ENCODE results near the gene CPXM2.

CPXM2 gene

DNA sequence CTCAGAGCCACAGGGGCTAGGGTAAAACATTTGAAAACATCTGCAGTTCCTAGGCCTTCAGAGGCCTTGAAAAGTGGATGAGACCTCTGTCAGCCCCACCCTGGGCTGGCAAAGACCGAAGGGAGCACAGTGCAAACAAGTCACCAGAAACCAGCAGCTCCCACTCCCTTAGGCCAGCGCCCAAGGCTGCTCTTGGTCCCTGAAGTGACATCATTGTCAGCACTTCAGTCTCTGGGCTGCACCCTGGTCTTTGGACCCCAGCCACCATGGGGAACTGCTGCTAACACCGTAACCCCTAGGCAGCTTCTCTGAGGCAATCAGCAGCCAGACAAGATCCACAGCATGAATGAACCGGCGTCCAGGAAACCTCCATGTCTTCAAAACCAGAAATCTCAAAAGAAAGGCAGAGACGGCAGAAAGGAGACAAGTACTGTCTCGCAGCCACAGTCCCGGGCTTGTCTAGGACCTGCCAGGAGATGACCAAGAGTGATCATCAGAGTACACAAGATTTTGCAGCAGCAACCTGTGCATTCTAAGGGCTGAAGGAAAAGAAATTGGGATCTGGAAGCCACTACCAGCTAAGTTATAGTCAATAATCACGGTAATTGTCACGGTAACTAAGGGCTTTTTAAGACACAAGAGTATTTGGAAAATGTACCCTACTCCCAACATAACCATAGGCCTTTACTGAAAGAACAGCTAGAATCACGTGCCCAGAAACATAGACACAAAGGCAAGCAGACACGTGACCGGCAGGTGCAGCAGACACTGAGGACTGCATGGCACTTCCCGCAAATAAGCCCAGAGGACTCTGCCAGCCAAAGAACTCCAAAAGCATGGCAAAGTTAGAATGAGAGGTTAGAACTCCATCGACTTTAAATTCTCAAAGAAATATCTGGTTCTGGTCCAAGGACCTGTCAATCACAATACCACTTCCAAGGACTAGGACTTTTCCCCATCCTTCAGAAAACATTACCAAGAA is 23.3 kb downstream of the CPXM2 start:
- DNase-seq = no peak

DNA sequence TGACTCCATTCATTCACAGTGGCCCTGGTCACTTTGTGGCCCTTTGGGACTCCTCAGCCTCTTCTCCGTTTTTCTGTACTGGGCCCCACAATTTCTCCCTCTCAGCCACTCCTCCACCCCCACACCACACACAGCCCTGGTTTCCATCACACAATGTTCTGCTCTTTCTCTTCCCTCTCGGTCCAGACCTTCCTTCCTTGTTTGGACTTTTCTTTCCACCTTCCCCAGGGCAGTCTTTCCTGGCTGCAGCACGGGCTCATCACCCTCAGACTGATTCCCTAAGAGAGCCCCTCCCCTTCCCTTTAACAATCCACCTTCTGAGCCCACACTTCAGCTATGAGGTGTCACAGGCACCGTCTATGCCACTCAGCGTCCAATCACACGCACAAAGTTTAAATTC is 25.7 kb downstream of the CPXM2 start:
- no peak for DNase-seq

DNA sequence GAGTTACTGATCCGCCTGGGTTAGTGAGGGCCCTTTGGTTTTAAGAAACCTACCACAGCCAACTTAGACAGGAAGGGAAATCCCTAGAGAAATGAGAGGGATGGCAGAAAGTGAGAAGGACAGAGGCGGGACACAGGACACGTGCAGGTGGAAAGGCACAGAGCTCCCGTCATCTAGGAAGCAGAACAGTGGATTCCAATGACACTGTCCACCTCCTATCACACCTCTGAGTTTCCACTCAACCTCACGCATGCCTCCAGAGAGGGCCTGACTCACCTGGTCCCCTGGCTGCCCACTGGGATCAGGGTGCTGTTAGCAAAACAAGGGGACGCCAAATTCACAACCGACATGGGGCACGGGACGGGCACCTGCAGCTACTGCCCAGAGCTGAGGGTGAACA is 26.3 kb downstream of the CPXM2 start:
- no peak for DNase-seq

DNA sequence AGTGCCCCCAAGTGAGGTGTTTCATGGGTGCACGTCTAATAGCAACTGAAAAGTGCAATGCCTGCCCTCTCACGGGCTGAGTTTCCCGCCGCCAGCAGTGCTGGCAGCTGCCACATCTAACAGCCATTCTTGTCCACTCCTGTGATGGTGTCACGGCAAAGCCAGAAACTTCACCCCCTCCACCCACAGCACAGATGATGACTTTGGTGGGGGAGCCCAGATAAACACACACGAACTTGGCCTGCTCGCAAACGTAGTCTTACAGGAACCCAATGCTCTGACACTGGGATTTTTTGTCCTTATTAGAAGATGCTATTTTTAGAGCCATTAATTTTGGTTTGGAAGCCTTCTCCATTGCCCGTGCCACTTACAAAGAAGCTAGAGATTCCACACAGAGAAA is 26.7 kb downstream of the CPXM2 start:
- no peak for DNase-seq

DNA sequence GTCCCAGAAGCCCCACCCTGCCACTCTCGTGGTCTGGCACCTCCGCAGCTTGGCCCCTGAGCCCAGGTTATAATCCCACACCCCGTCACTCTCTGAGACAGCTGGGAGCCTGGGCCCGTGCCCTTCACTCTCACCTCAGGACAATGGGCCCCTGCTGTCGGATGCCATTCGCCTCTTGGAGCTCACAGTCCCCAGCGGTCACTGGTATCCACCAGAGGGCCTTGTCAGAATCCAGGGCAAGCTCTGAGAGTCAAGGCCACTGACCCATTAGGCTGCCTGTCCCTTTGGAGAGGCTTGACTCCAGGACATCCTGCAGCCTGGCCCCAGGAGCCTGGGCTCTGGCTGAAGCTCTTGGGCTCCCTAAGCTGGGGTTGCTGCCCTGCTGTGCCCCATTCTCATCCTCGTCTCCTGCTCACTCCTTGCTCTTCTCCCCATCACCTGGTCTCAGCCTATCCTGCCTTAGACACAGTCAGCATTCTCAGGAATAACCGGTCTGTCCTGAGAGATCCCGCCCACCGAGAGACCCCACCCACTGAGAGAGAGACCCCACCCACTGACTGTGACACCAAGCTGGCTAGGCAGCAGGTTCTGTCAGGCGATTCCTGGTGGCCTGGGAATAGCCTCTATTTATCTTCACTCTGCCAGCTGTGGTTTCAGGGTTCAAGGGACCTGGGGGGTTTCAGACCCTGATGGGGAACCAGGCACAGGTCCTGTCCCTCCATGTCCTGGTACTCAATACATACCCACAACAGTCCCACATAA is 27.7 kb downstream of the CPXM2 start:
- no peak for DNase-seq

DNA sequence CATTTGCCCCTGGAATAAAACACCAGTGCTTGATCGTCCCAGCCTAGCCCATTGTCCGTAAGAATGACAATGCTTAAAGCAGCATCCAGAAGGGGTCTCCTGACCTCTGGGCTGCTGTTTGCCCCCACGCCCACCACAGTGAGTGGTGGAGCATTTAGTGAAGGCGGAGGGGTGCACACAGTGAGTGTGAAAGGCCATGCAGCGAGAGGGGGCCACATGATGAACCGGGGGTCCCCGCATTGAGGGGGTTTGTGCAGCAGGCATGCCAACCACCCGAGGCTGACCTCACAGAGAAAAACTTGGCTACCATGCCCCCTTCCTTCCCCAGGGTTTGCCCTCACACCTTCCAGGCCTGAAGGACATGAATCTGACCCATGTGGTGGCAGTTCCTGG is 28.4 kb downstream of the CPXM2 start:
- no peak for DNase-seq

DNA sequence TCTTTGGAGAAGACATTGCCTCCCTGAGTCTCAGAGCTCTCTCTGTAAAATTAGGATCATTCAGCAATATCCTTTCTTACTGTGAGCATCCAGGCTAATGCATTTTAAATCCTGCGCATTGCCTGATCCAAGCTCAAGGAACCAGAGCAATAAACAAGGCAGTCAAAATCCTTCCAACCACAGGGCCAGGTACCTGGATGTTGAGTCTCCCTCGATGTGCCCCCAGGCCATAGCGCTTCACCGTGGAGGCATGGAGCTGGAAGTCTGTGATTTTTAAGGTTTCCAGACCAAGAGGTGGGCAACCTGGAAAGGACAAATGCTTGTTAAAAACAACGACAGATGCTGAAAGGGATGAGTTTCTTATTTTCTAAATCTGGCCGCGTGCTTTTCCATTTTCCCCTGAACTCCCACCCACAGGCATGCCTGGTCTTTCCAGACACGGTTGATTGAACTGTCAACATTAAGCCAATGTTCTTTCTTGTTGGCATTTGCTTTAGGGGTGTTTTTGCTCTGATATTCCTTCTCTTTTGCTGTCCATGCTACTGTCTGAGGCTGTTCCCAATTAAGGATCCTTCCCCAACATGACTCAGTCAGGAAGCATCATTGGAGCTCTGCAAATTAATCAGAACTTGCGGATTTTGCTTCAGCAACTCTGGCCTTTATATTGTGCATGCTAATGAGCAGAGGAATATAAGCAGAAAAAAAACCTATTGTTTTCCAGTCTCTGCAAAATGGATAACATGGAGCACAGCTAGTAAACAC is 29.0 kb downstream of the CPXM2 start:
- DNase-seq = no peak

DNA sequence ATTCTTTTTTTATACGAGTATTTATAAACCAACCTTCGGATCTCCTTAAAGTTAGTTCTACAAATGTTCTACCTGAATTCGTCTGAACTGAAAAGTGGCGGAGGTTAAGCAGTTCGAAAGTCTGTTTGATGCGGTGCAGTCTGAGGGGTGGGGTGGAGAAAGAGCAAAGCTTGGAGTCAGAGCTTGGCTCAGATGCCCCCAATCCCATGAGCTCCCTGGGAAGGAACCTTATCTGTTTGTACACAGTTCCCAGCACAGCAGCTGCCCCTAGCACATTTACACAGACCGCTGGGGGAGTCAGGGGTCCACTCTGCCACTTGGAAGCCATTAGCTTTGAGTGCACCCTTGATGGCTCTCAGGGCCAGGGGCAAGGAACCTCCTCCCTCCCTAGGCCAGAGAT is 30.8 kb downstream of the CPXM2 start:
- DNase-seq = no peak

DNA sequence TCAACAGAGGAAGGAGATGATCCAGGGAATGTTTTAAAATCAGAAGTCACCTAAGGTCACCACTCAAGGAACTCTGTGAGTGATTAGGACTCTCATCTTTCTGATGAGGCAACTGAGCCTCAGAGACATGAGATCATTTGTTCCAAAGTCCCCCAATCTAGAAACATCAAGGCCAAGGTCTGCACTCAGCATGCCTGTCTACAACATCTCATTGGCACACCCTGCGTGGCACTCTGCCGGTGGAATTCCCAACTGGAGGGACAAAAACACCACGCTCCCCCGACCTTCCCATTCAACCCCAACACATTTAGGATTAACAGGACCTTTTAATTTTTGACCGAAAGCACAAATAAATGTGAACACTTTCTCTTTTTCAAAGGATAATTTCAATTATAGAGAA is 31.4 kb downstream of the CPXM2 start:
- no peak for DNase-seq

DNA sequence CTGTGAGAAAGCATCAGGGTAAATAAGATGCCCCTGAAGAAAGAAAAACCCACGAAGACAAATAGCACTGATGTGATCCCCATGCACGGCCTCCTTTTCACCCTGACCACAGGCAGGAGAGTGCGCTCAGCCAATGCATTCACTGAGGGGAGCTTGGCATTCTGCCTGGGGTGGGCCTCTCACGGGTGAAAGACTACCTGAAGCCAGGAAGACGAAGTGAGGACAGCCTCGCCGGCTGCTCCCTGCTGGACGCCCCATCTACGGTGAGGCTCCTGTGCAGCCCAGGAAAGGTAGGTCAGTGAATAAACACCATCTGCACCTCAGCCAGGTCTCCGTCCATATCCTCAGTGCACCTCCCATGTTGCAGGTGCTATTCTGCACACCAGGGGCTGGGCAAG is 32.0 kb downstream of the CPXM2 start:
- DNase-seq = no peak

DNA sequence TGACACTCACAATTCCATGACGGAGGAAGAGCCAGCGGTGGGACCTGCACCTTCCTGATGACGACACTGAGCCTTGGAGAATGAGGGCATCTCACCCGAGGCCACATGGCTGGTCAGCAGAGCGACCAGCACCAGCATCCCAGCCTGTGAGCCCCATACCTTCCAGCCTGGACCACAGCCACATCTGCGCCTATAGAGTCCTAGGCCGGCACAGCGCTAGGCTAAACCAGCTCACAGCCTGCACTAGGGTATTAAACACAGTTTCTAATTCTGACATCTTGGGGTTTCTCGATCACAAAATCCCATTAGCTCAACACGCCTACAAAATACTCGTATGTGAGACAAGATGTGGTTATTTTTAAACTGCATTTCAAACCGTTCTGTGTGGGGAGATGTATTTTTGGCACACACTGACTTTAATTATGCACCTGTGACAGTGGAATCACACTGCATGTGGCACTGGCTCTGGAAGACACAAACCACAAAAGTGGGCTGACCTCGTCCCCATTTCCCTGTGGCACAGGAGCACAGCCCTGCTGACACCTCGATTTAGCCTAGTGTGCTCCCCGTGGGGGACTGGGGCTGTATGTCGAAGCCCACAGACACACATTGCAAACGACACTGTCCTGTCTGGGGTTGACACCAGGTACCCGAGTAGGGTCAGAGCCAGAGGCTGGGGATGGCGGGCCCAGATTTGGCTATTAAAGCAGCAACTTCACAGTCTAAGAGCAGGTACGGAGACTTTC is 32.5 kb downstream of the CPXM2 start:
- DNase-seq = no peak

DNA sequence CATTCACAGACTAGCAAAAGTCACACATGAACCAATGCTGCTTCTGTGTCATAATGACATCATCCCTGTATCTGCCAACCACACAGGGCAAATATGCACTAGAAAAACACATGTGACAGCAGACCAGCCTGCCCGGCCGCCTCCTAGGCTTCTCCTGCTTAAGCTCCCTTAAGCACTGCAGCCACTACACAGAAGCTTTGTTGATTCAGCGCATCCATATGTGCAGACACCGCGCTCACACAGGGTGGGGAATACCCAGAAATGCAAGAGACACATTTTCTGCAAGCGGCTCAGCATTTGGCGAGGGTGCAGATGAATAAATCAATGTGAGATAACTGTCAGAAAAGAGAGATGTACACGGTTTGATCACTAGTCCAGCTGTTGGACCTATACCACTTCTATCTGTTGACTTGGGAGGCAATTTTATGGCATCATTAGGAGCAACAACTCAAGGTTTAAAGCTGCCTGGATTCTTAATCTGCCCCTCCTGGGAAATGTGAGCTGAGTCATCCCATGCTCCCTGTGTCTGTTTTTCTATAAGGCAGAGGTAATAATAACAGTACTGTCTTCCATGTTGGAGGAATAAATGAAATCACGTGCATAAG is 33.4 kb downstream of the CPXM2 start:
- DNase-seq = no peak

DNA sequence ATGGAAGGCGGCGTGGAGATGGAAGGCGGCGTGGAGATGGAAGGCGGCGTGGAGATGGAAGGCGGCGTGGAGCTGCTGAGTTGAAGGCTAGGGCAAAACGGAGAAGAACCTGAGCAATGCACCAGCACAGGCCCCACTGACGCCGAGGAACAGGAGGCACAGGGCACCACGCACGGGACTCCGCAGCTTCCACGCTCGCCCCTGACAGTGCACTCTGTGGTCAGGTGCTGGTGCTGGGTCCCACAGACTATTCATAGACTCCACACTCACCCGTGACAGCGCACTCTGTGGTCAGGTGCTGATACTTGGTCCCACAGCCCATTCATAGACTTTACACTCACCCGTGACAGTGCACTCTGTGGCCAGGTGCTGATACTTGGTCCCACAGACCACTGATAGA is 34.0 kb downstream of the CPXM2 start:
- DNase-seq = no peak

DNA sequence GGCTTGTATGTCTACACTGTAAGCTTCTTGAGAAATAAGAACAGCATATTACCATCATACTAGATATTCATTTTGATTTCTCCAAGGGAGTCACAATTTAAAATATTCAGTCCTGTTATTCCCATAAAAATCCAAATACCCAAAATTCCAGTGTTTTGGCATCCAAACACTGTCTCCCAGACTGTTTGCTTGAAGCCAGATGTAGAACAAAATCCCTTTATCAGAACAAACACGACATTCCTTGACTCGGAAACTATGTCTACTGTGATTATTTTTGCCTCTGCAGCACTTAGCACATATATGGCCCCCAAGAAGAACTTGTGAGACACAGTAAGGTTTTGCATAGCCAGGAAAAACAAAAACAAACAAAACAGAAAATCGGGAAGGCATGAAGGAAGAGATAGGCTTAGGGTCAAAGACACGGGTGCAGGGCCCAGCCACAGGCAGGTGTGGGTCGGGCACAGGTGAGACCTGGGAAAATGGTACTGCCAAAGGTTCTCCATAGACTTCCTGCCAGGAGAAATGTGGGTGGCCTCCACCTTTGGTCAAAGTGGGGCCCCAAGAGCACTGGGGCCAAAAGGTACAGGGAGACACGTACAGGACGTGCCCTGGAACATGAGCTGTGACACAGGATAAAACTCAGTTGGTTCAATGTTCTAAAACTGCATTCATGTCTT is 36.5 kb downstream of the CPXM2 start:
- DNase-seq = no peak

DNA sequence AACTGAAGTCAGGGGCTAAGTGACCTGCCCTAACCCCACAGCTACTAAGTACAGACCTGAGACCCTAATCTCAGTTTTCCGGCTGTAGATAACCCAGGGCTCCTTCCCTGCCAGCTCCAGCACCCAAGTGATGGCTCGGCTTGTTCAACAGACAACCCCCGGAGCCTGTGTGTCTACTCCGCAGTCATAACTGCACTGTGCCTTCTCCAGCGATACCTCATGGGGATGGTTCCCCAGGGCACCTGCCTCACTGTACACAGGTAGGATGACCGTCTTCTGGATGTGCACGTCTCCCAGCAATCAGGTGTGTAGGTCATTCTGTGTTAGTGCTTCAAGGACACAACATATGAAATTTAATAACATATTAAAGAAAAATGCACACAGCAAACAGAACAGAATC is 37.1 kb downstream of the CPXM2 start:
- DNase-seq = no peak

DNA sequence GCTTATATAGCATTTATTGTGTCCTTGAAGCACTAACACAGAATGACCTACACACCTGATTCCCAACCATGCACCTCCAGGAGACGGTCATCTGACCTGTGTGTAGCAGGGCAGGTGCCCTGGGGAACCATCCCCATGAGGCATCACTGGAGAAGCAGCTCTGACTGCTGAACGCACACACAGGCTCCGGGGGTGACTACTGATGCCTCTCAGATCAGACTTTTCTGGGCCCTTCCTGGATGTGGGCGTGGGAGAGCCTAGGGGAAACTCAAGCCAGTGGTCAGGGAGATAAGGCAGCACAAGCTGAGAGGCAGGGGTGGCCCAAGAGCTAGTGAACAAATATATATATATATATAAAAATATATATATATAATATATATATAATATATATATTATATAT is 37.6 kb downstream of the CPXM2 start:
- no peak for DNase-seq

DNA sequence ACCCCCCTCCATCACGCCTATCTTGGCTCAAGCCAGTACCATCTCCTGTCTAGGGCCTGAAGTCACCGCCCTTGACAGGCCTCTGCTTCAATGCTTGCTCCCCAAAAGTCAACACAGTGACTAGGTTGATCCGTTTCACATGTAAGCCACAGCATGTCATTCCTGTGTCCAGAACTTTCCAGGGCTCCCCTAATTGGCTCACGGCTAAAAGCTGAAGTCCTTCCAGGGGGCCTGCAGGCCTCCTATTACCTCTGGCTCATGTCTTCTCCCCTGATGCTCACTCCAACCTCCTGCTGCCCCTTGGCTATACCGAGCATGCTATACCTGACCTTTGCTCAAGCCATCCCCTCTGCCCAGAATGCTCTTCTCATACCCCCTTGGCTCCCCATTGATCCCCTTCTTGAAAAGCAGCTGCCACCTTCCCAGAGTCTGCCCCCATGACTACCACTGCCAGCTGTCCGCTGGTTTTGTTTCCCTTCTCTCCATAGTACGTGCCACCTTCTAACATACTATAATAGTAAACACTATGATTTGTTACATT is 39.1 kb downstream of the CPXM2 start:
- no peak for DNase-seq

DNA sequence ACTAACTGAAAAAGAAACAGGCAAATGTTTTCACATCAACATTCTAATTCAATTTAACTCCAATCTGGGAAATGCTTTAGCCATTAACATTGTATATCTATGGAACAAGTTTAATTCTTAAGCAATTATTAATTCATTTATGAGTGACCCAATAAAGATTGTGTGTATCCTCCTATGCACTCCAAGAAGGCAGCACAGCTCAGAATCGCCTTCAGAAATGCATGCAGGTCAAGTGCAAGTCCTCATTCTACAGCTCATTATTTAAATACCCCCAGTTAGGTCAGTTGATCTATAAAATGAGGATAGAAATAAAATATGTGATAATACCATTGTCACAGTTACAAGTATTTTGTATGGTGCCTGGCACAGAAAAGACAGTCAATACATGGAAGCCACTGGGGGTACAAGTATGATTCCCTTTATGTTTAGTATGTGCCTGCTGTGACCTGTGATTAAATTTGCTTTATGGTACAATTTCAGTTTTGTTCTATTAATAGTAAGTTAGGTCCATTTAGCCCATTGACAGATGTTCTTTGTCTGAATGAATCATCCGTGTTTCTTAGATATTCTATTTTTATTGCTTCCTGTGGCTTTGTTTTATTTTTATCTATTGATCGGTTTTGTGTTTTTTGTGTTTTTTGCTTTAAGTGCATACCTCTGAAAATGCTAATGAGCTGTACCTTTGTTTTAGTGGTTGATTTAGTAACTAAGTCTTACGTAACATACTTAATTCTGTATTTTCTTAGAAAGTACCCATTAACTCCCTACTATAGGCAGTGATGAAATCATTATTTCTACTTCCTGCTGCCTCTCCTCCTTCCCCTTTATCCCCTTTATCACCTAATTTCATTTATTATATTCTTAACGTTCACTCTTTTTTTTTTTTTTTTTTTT is 42.8 kb downstream of the CPXM2 start:
- no peak for DNase-seq

DNA sequence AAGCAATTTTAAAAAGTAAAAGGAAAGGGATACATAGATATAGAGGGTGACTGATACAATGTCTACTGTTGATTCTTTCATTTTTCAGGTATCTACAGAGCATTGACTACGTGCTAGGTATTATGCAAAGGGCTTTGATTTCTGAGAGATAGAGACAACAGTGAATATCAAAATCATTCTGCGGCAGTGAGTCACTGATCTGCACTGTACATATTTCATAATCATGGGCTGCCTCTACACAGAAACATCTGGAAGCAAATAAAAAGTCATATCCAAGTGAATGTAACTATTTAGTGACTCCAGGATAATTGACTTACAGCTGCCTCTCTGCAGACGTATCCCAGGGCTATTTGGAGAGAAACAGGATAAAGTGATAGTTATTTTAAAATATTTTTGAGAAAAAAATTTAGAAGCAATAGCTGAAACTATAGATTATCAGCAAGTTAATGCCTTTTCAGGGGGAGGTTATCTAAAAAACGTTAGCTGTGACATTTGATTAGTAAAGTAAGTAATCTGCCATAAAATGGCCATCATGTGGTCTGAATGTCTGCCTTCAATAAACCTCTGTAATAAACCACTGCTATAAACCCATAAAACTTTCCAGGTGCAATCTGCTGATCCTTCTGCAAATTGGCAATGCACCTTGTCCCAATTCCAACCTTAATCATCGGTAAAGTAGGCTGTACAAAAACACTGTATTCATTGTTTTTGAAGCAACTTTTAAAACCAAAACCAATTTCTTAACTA is 43.7 kb downstream of the CPXM2 start:
- DNase-seq = no peak

DNA sequence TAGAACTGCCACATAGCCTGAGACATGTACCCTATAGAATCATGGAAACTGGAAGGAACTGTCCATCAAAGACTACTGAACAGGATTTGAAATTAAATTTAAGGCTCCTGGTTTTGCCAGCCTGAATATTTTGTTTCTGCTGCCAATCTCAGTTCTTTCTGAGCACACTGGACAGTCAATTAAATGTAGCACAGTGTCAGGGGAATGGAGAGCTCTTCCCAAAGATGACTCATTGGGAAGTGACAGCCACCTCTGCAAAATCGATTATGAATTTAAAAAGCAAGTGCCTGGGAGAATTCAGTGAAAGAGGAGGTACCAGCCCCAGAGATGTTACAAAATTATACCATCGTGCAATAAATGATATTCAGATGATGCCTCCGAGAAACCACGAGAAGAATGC is 47.8 kb downstream of the CPXM2 start:
- no peak for DNase-seq

Data from right hindlimb (tissue), 1 donor.